GM12892 (cell line): Measurements from ENCODE around the gene LIG3.

Experiments
- POLR2A ChIP-seq: IDR thresholded peaks from 2 replicates; pipeline ENCODE4 v1.6.1; 2011; ENCODE audit warnings: low read depth, low read length, control low read depth
- POLR2AphosphoS5 ChIP-seq: IDR thresholded peaks from 2 replicates; pipeline ENCODE4 v1.6.1; 2011; ENCODE audit warnings: low read depth, low read length, control low read depth
- TAF1 ChIP-seq: IDR thresholded peaks from 2 replicates; pipeline ENCODE4 v1.6.1; 2011; ENCODE audit warnings: low read depth, mild to moderate bottlenecking, control low read depth, low read length, borderline replicate concordance

DNA sequence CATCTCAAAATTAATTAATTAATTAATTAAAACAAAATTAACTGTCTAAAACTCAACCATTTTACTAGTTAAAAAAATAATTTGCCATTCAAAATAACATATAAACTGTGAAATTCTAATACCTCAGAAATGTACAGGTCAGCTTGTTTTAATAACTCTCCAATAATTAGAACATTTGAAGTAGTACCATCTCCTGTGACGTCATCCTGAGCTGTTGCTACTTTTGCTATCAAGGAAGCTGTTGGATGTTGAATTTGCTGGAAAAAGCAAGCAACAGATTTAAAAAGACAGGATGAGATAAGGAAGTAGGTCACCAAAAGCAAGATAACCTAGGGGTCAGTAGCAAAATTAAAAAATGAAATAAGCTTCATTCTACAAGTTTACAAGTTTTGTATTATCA, 21.9 kb upstream of the LIG3 start:
- TF ChIP-seq TAF1 (no peak), POLR2A (no peak), POLR2AphosphoS5 (no peak)
